Stimulated activated CD4-positive, alpha-beta T cell treated with anti-CD3 and anti-CD28 coated beads, Interleukin-12 subunit alpha, Interleukin-12 subunit beta, amount 100 ng/mL, for 4 hours (primary cell): ENCODE results near the gene CELF2.
"Not testable (repeated sequence)": the region's sequence is repeated elsewhere in the genome, so short reads cannot be mapped to it uniquely, and the experiment has no call there.

Experiments used
- DNase-seq: peaks from one replicate; pipeline ENCODE4 v3.0.0-alpha.2; 2020

The CELF2 gene

GRCh38 chr10:11017570-11018431, at the start of gene CELF2:
Gene CELF2, plus strand, starts transcription at chr10:11017872. Its CDS starts 218 bp downstream, at chr10:11018090.
- DNase-seq: peak; percentile 56

- DNase-seq: no peak
Measured at GRCh38 chr10:10968257-10968588, 49.4 kb upstream of the CELF2 start.

- no peak for DNase-seq
Measured at GRCh38 chr10:10973310-10973709, 44.4 kb upstream of the CELF2 start.

- DNase-seq: no peak
Measured at GRCh38 chr10:10975647-10976046, 42.0 kb upstream of the CELF2 start.

- DNase-seq: no peak
Measured at GRCh38 chr10:10976652-10977051, 41.0 kb upstream of the CELF2 start.

- DNase-seq: no peak
Measured at GRCh38 chr10:10977226-10977956, 40.3 kb upstream of the CELF2 start.

GRCh38 chr10:10977978-10978377, 39.7 kb upstream of the CELF2 start:
- DNase-seq: no peak

- DNase-seq: no peak
Measured at GRCh38 chr10:10985361-10985760, 32.3 kb upstream of the CELF2 start.

GRCh38 chr10:10986606-10987005, 31.1 kb upstream of the CELF2 start:
- no peak for DNase-seq

GRCh38 chr10:10987111-10987510, 30.6 kb upstream of the CELF2 start:
- no peak for DNase-seq

- no peak for DNase-seq
Measured at GRCh38 chr10:10989669-10990068, 28.0 kb upstream of the CELF2 start.

GRCh38 chr10:10991144-10991543, 26.5 kb upstream of the CELF2 start:
- DNase-seq: no peak

GRCh38 chr10:10992072-10992471, 25.6 kb upstream of the CELF2 start:
- DNase-seq: no peak

- no peak for DNase-seq
Measured at GRCh38 chr10:10992961-10993714, 24.5 kb upstream of the CELF2 start.

GRCh38 chr10:10993785-10994184, 23.9 kb upstream of the CELF2 start:
- DNase-seq: no peak

GRCh38 chr10:10994360-10994759, 23.3 kb upstream of the CELF2 start:
- no peak for DNase-seq

GRCh38 chr10:10995120-10995519, 22.6 kb upstream of the CELF2 start:
- no peak for DNase-seq

- no peak for DNase-seq
Measured at GRCh38 chr10:10996966-10997620, 20.6 kb upstream of the CELF2 start.

- DNase-seq: not testable (repeated sequence)
Measured at GRCh38 chr10:10999501-10999900, 18.2 kb upstream of the CELF2 start.

- DNase-seq: no peak
Measured at GRCh38 chr10:11002485-11002884, 15.2 kb upstream of the CELF2 start.

GRCh38 chr10:11002916-11003315, 14.8 kb upstream of the CELF2 start:
- DNase-seq: no peak

GRCh38 chr10:11003679-11004078, 14.0 kb upstream of the CELF2 start:
- no peak for DNase-seq
